Measurements from ENCODE around the gene RPLP1. TPM values are rescaled to one million over a fixed set of nuclear protein-coding genes. Genes with fewer than 3 reads are reported as not detected.
A peak's percentile ranks its signal among the peaks of the same experiment; 100 is the strongest.

The RPLP1 gene
- total and polyA plus RNA-seq, 9 of the 15 experiments (the other 6 are each of a cell fraction or from before 2014, with no cell fraction given) = 76.3 to 3,053 (median 847) TPM

GRCh38 chr15:69412274-69412673 is 40.3 kb upstream of the RPLP1 start:
- ChIA-PET POLR2A (interaction anchor here (1.6 to 2.1 kb wide), 3 partner anchors 12 to 40 kb away, joined by 5 to 10 read pairs (median 6); partner anchors contain the start of gene RPLP1), CTCF (ENCODE audit: low intra/inter-chr PET ratio) (no interaction called here)
- ATAC-seq (no peak), FAIRE-seq (no peak), DNase-seq (ENCODE audit: extremely low read depth in 1 of 4, low spot score in 3 of 4) (no peak)
- H3K79me2 ChIP-seq (ENCODE audit: control insufficient read depth, insufficient read depth, low read length) = peaks cover 32% of the 10 kb centered on the region
- in situ Hi-C loops (cut with MboI) = no loop called here
- BruUV-seq (replicated peaks) = no TSS peak
- no peak overlapping the region for H3K4me3 ChIP-seq
- H3K9ac ChIP-seq (ENCODE audit: insufficient read depth in 1 of 2, low read depth in 2 of 2, low read length in 2 of 2) = no peak overlapping the region
- H3K4me1 ChIP-seq (replicated peaks in 1 of 2; ENCODE audit: control insufficient read depth in 2 of 2, insufficient read depth in 2 of 2, low read length in 2 of 2) = peaks cover 0 to 9% of the 10 kb centered on the region in 2 experiments; a peak in 2 of 5 replicates
- no peak overlapping the region for H2AFZ ChIP-seq (ENCODE audit: low read depth, low read length)
- H3K27ac ChIP-seq (ENCODE audit: extremely low read depth, low read depth, low read length) = no peak overlapping the region
- no peaks in the 10 kb centered on the region for H3K9me1 ChIP-seq (ENCODE audit: control insufficient read depth, insufficient read depth, low read length)
- peaks cover 10% of the 10 kb centered on the region for H3K36me3 ChIP-seq (ENCODE audit: control insufficient read depth, insufficient read depth, low read length)
- no peaks in the 10 kb centered on the region for H3K9me3 ChIP-seq (replicated peaks; ENCODE audit: control insufficient read depth, insufficient read depth, low read depth, low read length)
- H4K20me1 ChIP-seq (replicated peaks; ENCODE audit: control insufficient read depth, insufficient read depth, low read length) = no peaks in the 10 kb centered on the region
- H3K27me3 ChIP-seq (ENCODE audit: control insufficient read depth in 2 of 2, insufficient read depth in 2 of 2, low read length in 2 of 2) = no peaks in the 10 kb centered on the region
- TF ChIP-seq BACH1 (tag; IDR thresholded peaks at IDR 0.05) (0 out of 2 replicates have a peak, but pooled peaks have one; percentile 33), ZNF316 (IDR thresholded peaks at IDR 0.05) (peak; percentile 88), MEIS2 (IDR thresholded peaks at IDR 0.05; ENCODE audit: partially characterized antibody) (peak; percentile 26), MAFG (tag; conservative IDR thresholded peaks at IDR 0.05) (peak; percentile 60), WHSC1 (IDR thresholded peaks at IDR 0.05; ENCODE audit: low read length) (no peak), C11orf30 (IDR thresholded peaks at IDR 0.05; ENCODE audit: low read depth) (peak; percentile 75), NFE2 (IDR thresholded peaks at IDR 0.05; ENCODE audit: low read depth) (peak; percentile 41; the same call in 1 of the 2 replicates), MIER1 (IDR thresholded peaks at IDR 0.05; ENCODE audit: low read depth) (no peak)
- TF ChIP-seq, protein P1, sequence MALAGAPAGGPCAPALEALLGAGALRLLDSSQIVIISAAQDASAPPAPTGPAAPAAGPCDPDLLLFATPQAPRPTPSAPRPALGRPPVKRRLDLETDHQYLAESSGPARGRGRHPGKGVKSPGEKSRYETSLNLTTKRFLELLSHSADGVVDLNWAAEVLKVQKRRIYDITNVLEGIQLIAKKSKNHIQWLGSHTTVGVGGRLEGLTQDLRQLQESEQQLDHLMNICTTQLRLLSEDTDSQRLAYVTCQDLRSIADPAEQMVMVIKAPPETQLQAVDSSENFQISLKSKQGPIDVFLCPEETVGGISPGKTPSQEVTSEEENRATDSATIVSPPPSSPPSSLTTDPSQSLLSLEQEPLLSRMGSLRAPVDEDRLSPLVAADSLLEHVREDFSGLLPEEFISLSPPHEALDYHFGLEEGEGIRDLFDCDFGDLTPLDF (CRISPR knock-in tag; IDR thresholded peaks at IDR 0.05) = no peak
- intact Hi-C loops (cut with micrococcal nuclease) = no loop called here
- H3K4me2 ChIP-seq (ENCODE audit: insufficient read depth, low read length) = no peak overlapping the region

Data from K562 (cell line).